Smooth muscle cell (in vitro differentiated cells): ENCODE data around the gene CSF3R. TPM values are rescaled to one million over a fixed set of nuclear protein-coding genes. Genes with fewer than 3 reads are reported as not detected.

ENCODE experiments used
- DNase-seq: peaks from one replicate; lab custom pipeline; 2025; ENCODE audit not compliant: unreplicated experiment; lab: John Stamatoyannopoulos, UW
- H2AFZ ChIP-seq: fragments of 200-600 bp; sonication (generic); 2 replicates; pipeline ENCODE4 v1.6.0; 2016; ENCODE audit warnings: antibody characterized with exemption, low read depth, mild to moderate bottlenecking
- H3F3A ChIP-seq: fragments of 200-600 bp; sonication (generic); 2 replicates; pipeline ENCODE4 v1.6.0; 2017; ENCODE audit warnings: antibody characterized with exemption, low read depth
- H3K27ac ChIP-seq: fragments of 200-600 bp; sonication (generic); 2 replicates; pipeline ENCODE4 v1.5.1; 2016; ENCODE audit warnings: low read depth, mild to moderate bottlenecking
- H3K27me3 ChIP-seq: fragments of 200-600 bp; sonication (generic); 2 replicates; pipeline ENCODE4 v1.6.1; 2016; ENCODE audit warnings: low read depth, mild to moderate bottlenecking
- H3K36me3 ChIP-seq: fragments of 200-600 bp; sonication (generic); 2 replicates; pipeline ENCODE4 v1.5.1; 2016; ENCODE audit warnings: low read depth
- H3K4me1 ChIP-seq: fragments of 200-600 bp; sonication (generic); 2 replicates; pipeline ENCODE4 v1.5.1; 2016; ENCODE audit warnings: low read depth
- H3K4me2 ChIP-seq: fragments of 200-600 bp; sonication (generic); 2 replicates; pipeline ENCODE4 v1.6.0; 2016; ENCODE audit warnings: mild to moderate bottlenecking
- H3K4me3 ChIP-seq: fragments of 200-600 bp; sonication (generic); 2 replicates; pipeline ENCODE4 v1.5.1; 2016; ENCODE audit warnings: mild to moderate bottlenecking
- H3K79me2 ChIP-seq: fragments of 200-600 bp; sonication (generic); 2 replicates; pipeline ENCODE4 v1.6.0; 2016; ENCODE audit warnings: low read depth, mild to moderate bottlenecking
- H3K9ac ChIP-seq: fragments of 200-600 bp; sonication (generic); 2 replicates; pipeline ENCODE4 v1.6.0; 2016; ENCODE audit warnings: low read depth
- H3K9me3 ChIP-seq: fragments of 200-600 bp; sonication (generic); replicated peaks from 2 replicates; pipeline ENCODE4 v1.5.1; 2016; ENCODE audit warnings: low read depth
- H4K20me1 ChIP-seq: fragments of 200-600 bp; sonication (generic); 2 replicates; pipeline ENCODE4 v1.6.0; 2016; ENCODE audit warnings: low read depth
- WGBS: methylation state at CpG from one replicate; pipeline ENCODE4 v1.1.7; 2016; ENCODE audit warnings: low lambda C conversion rate; 5-methylcytosine and 5-hydroxymethylcytosine counted together
- polyA plus RNA-seq: library from polyadenylated mRNA; unstranded; fragments of >200 nt; fragmentation: Nextera tagmentation; extraction: Ambion mirVana; gene quantifications from 2 replicates; pipeline ENCODE4 v1.2.1, GENCODE V29; 2016
- total RNA-seq: library from RNA; depleted of rRNA; stranded (reverse); fragments of >200 nt; gene quantifications from 2 replicates; pipeline ENCODE4 v1.2.3, GENCODE V29; 2014
- TF ChIP-seq, protein P1 (sequence below): fragments of 200-600 bp; sonication (generic); IDR thresholded peaks from 2 replicates; pipeline ENCODE4 v1.5.1; 2017; ENCODE audit warnings: borderline replicate concordance, mild to moderate bottlenecking, antibody characterized with exemption; ENCODE audit not compliant: insufficient read depth, poor library complexity, severe bottlenecking

Gene CSF3R
- total and polyA plus RNA-seq, 2 experiments from 2014 or later: 0.46 to 6.7 TPM

DNA sequence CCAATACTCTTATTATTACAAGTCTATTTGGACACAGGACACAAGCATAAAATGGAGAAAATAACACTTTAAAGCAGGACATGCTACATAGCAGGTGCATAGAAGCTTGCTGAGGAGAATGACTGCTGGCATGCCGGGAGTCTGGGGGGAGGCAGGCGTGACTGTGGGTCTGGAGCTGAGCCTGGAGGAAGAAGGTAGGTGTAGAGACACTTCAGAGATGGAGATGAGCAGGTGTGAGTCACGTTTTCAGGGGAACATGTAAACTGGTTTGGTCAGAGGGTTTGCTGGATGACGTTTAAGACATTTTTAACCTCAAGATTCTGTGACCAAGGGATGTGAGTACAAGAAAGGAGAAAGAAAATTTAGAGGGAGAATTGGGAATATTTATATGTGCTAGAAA, 56.9 kb downstream of the CSF3R start:
- no peaks in the 10 kb centered on the region for H3F3A ChIP-seq
- TF ChIP-seq, protein P1, sequence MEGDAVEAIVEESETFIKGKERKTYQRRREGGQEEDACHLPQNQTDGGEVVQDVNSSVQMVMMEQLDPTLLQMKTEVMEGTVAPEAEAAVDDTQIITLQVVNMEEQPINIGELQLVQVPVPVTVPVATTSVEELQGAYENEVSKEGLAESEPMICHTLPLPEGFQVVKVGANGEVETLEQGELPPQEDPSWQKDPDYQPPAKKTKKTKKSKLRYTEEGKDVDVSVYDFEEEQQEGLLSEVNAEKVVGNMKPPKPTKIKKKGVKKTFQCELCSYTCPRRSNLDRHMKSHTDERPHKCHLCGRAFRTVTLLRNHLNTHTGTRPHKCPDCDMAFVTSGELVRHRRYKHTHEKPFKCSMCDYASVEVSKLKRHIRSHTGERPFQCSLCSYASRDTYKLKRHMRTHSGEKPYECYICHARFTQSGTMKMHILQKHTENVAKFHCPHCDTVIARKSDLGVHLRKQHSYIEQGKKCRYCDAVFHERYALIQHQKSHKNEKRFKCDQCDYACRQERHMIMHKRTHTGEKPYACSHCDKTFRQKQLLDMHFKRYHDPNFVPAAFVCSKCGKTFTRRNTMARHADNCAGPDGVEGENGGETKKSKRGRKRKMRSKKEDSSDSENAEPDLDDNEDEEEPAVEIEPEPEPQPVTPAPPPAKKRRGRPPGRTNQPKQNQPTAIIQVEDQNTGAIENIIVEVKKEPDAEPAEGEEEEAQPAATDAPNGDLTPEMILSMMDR: no peak
- no peaks in the 10 kb centered on the region for H3K36me3 ChIP-seq
- H3K4me2 ChIP-seq: no peak overlapping the region
- H3K4me1 ChIP-seq: no peaks in the 10 kb centered on the region
- H3K79me2 ChIP-seq: no peaks in the 10 kb centered on the region
- peak overlapping the region; percentile 11 for H3K9ac ChIP-seq
- 73% methylated on average over 4 of the region's 4 CpGs for WGBS
- no peaks in the 10 kb centered on the region for H3K9me3 ChIP-seq
- peak overlapping the region; percentile 65 for H3K27ac ChIP-seq
- no peaks in the 10 kb centered on the region for H4K20me1 ChIP-seq
- DNase-seq: no peak
- no peak overlapping the region for H2AFZ ChIP-seq
- no peaks in the 10 kb centered on the region for H3K27me3 ChIP-seq
- no peak overlapping the region for H3K4me3 ChIP-seq

DNA sequence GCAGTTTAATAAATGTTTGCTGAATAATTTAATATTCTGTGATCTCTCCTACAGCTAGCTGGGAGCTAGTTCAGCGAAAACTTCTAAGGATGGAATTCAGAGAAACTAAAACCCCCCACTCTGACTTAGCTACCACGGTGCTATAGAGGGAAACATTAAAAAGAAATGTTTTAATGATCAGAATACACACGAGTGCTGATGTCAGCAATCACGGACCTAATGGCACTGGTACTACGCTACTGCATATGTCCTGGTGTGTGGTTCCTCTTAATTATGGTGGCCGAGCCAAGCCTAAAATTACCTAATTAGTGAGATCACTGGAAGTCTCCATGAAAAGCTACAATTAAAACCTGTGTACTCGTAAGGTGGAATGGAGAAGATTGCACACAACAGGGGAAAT, 61.1 kb downstream of the CSF3R start:
- Histone ChIP-seq H3K4me1 (no peaks in the 10 kb centered on the region), H3K4me2 (no peak overlapping the region), H4K20me1 (no peaks in the 10 kb centered on the region), H2AFZ (no peak overlapping the region), H3F3A (no peaks in the 10 kb centered on the region), H3K36me3 (no peaks in the 10 kb centered on the region), H3K4me3 (no peak overlapping the region), H3K27ac (no peak overlapping the region), H3K79me2 (no peaks in the 10 kb centered on the region), H3K9me3 (no peaks in the 10 kb centered on the region), H3K27me3 (no peaks in the 10 kb centered on the region), H3K9ac (no peak overlapping the region)
- TF ChIP-seq, protein P1: no peak
- WGBS: 92% methylated on average over 7 of the region's 7 CpGs
- no peak for DNase-seq

DNA sequence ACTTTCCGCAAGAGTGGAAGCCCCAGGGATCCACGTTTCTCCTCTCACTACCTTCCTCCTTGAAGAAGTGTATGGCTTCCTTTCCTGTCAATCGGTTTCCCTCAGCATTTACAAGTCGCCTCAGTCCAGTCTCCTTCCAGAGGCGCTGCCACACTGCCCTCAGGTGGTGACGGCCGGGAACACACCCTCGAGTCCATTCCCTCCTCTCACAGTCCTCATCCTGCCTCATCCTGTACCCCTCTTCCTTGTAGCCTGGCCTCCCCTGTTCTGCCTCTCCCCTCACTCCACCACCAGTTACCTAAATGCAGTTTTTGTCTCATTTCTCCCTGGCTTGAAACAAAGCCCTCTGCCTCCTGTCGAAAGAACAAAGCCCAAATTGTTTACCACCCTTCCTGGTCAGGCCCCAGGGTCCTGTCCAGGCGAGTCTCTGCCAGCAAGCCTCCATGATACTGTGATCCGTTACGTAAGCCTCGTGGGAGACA, 61.8 kb downstream of the CSF3R start:
- no peak overlapping the region for H3K9ac ChIP-seq
- H3K4me2 ChIP-seq: no peak overlapping the region
- no peak overlapping the region for H3K4me3 ChIP-seq
- no peaks in the 10 kb centered on the region for H4K20me1 ChIP-seq
- peak; percentile 68 for DNase-seq
- no peak overlapping the region for H3K27ac ChIP-seq
- no peak overlapping the region for H2AFZ ChIP-seq
- no peaks in the 10 kb centered on the region for H3K79me2 ChIP-seq
- WGBS: 23% methylated on average over 13 of the region's 13 CpGs
- no peaks in the 10 kb centered on the region for H3K4me1 ChIP-seq
- TF ChIP-seq, protein P1: peak; percentile 92
- H3K9me3 ChIP-seq: no peaks in the 10 kb centered on the region
- no peaks in the 10 kb centered on the region for H3K36me3 ChIP-seq
- no peaks in the 10 kb centered on the region for H3K27me3 ChIP-seq
- no peaks in the 10 kb centered on the region for H3F3A ChIP-seq

DNA sequence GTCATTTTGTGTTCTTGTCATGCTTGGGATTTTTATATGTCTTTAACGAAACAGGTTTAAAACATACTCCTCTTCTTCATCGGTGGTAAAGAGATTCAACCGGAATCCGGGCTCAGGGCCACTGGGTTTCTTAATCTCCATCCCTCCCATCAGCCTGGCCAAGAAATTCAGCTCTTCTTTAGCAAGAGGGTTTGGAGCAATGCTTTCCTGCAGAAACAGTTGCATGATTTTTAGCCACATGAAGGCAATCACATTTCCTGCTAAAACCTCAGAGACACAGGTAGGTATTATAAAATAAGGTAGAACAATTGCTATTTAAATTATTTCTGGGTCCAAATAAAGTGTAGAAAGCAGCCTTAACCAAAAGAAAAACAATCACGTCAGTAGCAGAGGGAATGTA, 62.3 kb downstream of the CSF3R start:
- H3K79me2 ChIP-seq: no peaks in the 10 kb centered on the region
- H3K4me2 ChIP-seq: no peak overlapping the region
- H3F3A ChIP-seq: no peaks in the 10 kb centered on the region
- no peak for DNase-seq
- no peaks in the 10 kb centered on the region for H3K27me3 ChIP-seq
- no peaks in the 10 kb centered on the region for H4K20me1 ChIP-seq
- no peaks in the 10 kb centered on the region for H3K4me1 ChIP-seq
- no peak overlapping the region for H3K9ac ChIP-seq
- no peak overlapping the region for H3K4me3 ChIP-seq
- H2AFZ ChIP-seq: no peak overlapping the region
- WGBS: 73% methylated on average over 5 of the region's 5 CpGs
- H3K36me3 ChIP-seq: no peaks in the 10 kb centered on the region
- H3K9me3 ChIP-seq: no peaks in the 10 kb centered on the region
- TF ChIP-seq, protein P1: no peak
- no peak overlapping the region for H3K27ac ChIP-seq
